Transverse colon (tissue), 4 donors: Measurements from ENCODE around the gene DYNC1LI2. TPM values are rescaled to one million over a fixed set of nuclear protein-coding genes. Genes with fewer than 3 reads are reported as not detected.

Experiments
- DNase-seq: peaks from one replicate; pipeline ENCODE4 v3.0.0-alpha.2; 2019
- H3K27ac ChIP-seq, 4 donors: fragments of 200-600 bp; sonication (generic); 2 replicates each; pipeline ENCODE4 v1.5.1; 2016 to 2018; ENCODE audit warnings: inconsistent platforms in 4 of 4
- H3K27me3 ChIP-seq: fragments of 200-600 bp; sonication (generic); 2 replicates; pipeline ENCODE4 v1.5.1; 2017; ENCODE audit warnings: inconsistent platforms
- H3K36me3 ChIP-seq, 4 donors: fragments of 200-600 bp; sonication (generic); 2 replicates each; pipeline ENCODE4 v1.5.1; 2017 to 2019; ENCODE audit warnings: inconsistent platforms in 4 of 4
- H3K4me1 ChIP-seq, 4 donors: fragments of 200-600 bp; sonication (generic); 2 replicates each; pipeline ENCODE4 v1.5.1; 2017 to 2020; ENCODE audit warnings: inconsistent platforms in 4 of 4
- H3K4me3 ChIP-seq, 4 donors: fragments of 200-600 bp; sonication (generic); 1 replicate in 1 of 4; 2 replicates in 3 of 4; pipeline versions ENCODE4 v1.5.1 to v1.6.1; 2017 to 2019; ENCODE audit warnings: inconsistent platforms in 4 of 4
- H3K9me3 ChIP-seq, 2 donors: fragments of 200-600 bp; sonication (generic); 2 replicates each; pipeline ENCODE4 v1.5.1; 2017 to 2019; ENCODE audit warnings: inconsistent platforms in 2 of 2
- CTCF ChIP-seq, 5 experiments: fragments of 200-600 bp in 3 of 5; fragments of 450-650 bp in 2 of 5; sonication (generic) in 3 of 5; IDR thresholded peaks; 1 replicate in 2 of 5; 2 replicates in 3 of 5; pipeline ENCODE4 v1.5.1; 2016 to 2017; ENCODE audit warnings: antibody characterized with exemption in 5 of 5, inconsistent platforms in 3 of 5, mild to moderate bottlenecking in 2 of 5, moderate library complexity in 1 of 5
- EP300 ChIP-seq: sonication (generic); formaldehyde crosslinking; IDR thresholded peaks from one replicate; pipeline ENCODE4 v1.6.1; 2017; ENCODE audit warnings: antibody characterized with exemption, low read depth
- POLR2A ChIP-seq: fragments of 450-650 bp; IDR thresholded peaks from one replicate; pipeline ENCODE4 v1.6.1; 2016; ENCODE audit warnings: antibody characterized with exemption, mild to moderate bottlenecking, moderate library complexity
- POLR2AphosphoS5 ChIP-seq, 3 donors: sonication (generic); formaldehyde crosslinking; IDR thresholded peaks; one replicate each; pipeline ENCODE4 v1.6.1; 2016; ENCODE audit warnings: antibody characterized with exemption in 3 of 3
- WGBS, 2 donors: methylation state at CpG; one replicate each; pipeline ENCODE4 v1.1.5; 2018; ENCODE audit warnings: low coverage in 1 of 2; 5-methylcytosine and 5-hydroxymethylcytosine counted together
- in situ Hi-C, 4 donors: fragments of 200-750 bp; cut with MboI; loops; one replicate each; pipeline versions ENCODE4 v1.15.0 to v1.15.1; 2017; ENCODE audit warnings: low sequenced_read_pairs in 3 of 4, low pct_ligation_motif_present in 1 of 4, low pct_unique_long_range_greater_than_20kb in 1 of 4
- intact Hi-C: fragments of 100-400 bp; cut with DNase I; formaldehyde crosslinking; loops from one replicate; pipeline ENCODE4 v1.15.1; 2023; ENCODE audit warnings: low total_unique reads
- total RNA-seq, 4 donors: library from RNA; depleted of rRNA; stranded (reverse); fragments of >200 nt; gene quantifications; one replicate each; pipeline ENCODE4 v1.1.0, GENCODE V29; 2016

Gene DYNC1LI2
- total RNA-seq, 4 donors from 2014 or later = 199 to 393 (median 284) TPM

- intact Hi-C loops = no loop called here
Measured at GRCh38 chr16:66706506-66706880, 44.9 kb downstream of the DYNC1LI2 start.

GRCh38 chr16:66705790-66706505, 45.5 kb downstream of the DYNC1LI2 start:
- Histone ChIP-seq H3K27me3 (no peaks in the 10 kb centered on the region), H3K36me3 (no peaks in the 10 kb centered on the region), H3K4me3 (no peak overlapping the region), H3K27ac (peak overlapping the region; percentile 81 to 84 (median 82)), H3K4me1 (peaks cover 8 to 23% (median 14%) of the 10 kb centered on the region in 4 donors), H3K9me3 (no peaks in the 10 kb centered on the region)
- peak; percentile 80 for DNase-seq
- TF ChIP-seq POLR2AphosphoS5 (IDR thresholded peaks at IDR 0.05) (peak in 1 of 3 donors; percentile 28), POLR2A (no peak)
- intact Hi-C loops = no loop called here
- in situ Hi-C loops = no loop called here
- WGBS, 2 donors = 49 to 59% methylated on average over 5 to 11 of the region's 11 CpGs

More at GRCh38 chr16:66706506-66706880, 44.9 kb downstream of the DYNC1LI2 start:
- H3K4me1 ChIP-seq = peaks cover 8 to 20% (median 14%) of the 10 kb centered on the region in 4 donors
- in situ Hi-C loops = no loop called here
- H3K27me3 ChIP-seq = no peaks in the 10 kb centered on the region
- DNase-seq = peak; percentile 57
- no peaks in the 10 kb centered on the region for H3K9me3 ChIP-seq
- no peaks in the 10 kb centered on the region for H3K36me3 ChIP-seq
- TF ChIP-seq EP300 (no peak), POLR2A (no peak), POLR2AphosphoS5 (IDR thresholded peaks at IDR 0.05) (no peak)
- H3K27ac ChIP-seq = peak overlapping the region; percentile 81 to 84 (median 82)
- no peak overlapping the region for H3K4me3 ChIP-seq
- WGBS, 2 donors = 32 to 60% methylated on average over 2 to 8 of the region's 8 CpGs

DNA sequence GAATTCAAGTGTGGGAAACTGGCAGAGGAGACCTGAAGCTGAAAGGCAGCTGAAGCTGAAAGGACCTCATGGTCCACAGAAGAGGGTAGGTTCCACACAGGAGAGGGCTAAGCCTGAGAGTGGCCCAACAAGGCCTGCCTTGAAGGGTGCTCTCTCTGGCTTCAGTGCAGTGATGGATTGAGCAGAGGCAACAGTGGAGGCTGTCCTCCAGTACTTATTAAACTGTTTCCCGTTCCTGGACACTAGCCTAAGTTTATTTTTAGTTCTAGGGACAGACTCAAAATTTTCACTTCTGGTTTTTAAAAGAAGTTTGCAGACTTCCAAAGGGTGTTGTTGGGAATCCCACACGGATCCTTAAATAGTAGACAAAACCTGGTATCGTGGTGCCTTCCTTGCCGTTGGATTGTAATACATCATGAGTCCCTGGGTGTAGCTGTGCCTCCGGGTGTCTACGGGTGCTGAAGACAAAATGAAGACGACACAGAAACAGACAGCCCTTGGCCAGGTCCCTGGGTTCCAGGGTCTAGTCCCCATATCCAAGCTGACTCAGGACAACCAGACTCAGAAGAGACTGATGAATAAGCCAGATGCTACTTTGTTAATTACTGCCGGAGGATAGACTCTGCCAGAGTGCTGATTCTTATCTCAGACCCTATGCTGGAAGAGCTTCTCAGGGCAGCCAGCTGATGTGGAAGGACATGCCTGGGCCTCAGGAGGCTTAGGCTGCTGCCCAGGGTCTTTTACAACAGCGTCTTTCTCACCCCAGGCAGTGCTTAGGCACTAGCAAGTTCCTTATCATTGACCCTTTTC, 47.8 kb downstream of the DYNC1LI2 start:
- 52 to 67% methylated on average over 7 to 9 of the region's 9 CpGs for WGBS, 2 donors
- no peak for TF ChIP-seq POLR2AphosphoS5 (IDR thresholded peaks at IDR 0.05)
- TF ChIP-seq CTCF (IDR thresholded peaks at IDR 0.05) = no peak
- no peak for TF ChIP-seq POLR2A
- no peak for TF ChIP-seq EP300
- DNase-seq = no peak
- in situ Hi-C loops = no loop called here
- Histone ChIP-seq H3K27ac (peak overlapping the region in 3 of 4 donors; percentile 10 to 32 (median 23)), H3K36me3 (no peaks in the 10 kb centered on the region), H3K4me3 (no peak overlapping the region), H3K27me3 (no peaks in the 10 kb centered on the region), H3K9me3 (no peaks in the 10 kb centered on the region), H3K4me1 (peaks cover 8 to 23% (median 14%) of the 10 kb centered on the region in 4 donors)
- intact Hi-C loops = no loop called here

- Histone ChIP-seq H3K4me1 (peaks cover 3 to 24% (median 14%) of the 10 kb centered on the region in 4 donors), H3K27ac (no peak overlapping the region), H3K9me3 (no peaks in the 10 kb centered on the region), H3K4me3 (no peak overlapping the region), H3K27me3 (no peaks in the 10 kb centered on the region), H3K36me3 (no peaks in the 10 kb centered on the region)
- no peak for TF ChIP-seq CTCF (IDR thresholded peaks at IDR 0.05)
- WGBS, 2 donors = 80 to 88% methylated on average over 2 of the region's 2 CpGs
- in situ Hi-C loops = no loop called here
- intact Hi-C loops = no loop called here
- no peak for DNase-seq
Measured at GRCh38 chr16:66701516-66701915, 49.9 kb downstream of the DYNC1LI2 start.

GRCh38 chr16:66701026-66701425, 50.4 kb downstream of the DYNC1LI2 start:
- intact Hi-C loops (no loop called here), in situ Hi-C loops (no loop called here)
- DNase-seq = no peak
- WGBS, 2 donors = 53% methylated on average over 2 of the region's 2 CpGs; no CpG with 5 or more reads in 1 of the 2 donors
- H3K27ac ChIP-seq = no peak overlapping the region
- H3K9me3 ChIP-seq = no peaks in the 10 kb centered on the region
- H3K27me3 ChIP-seq = no peaks in the 10 kb centered on the region
- H3K4me3 ChIP-seq = no peak overlapping the region
- TF ChIP-seq EP300 = no peak
- no peak for TF ChIP-seq POLR2A
- no peak for TF ChIP-seq POLR2AphosphoS5 (IDR thresholded peaks at IDR 0.05)
- H3K4me1 ChIP-seq = peaks cover 0 to 19% (median 11%) of the 10 kb centered on the region in 4 donors
- no peaks in the 10 kb centered on the region for H3K36me3 ChIP-seq
